HepG2 (cell line): ENCODE results near the gene DNAJC8. TPM values are rescaled to one million over a fixed set of nuclear protein-coding genes. Genes with fewer than 3 reads are reported as not detected.

Source experiments
- AFF4 ChIP-seq: sonication (generic); formaldehyde crosslinking; IDR thresholded peaks from 2 replicates; pipeline ENCODE4 v1.4.0; 2020; ENCODE audit warnings: missing genetic modification reagents
- CCAR2 ChIP-seq: fragments of 200-400 bp; formaldehyde crosslinking; optimal IDR thresholded peaks from 2 replicates; pipeline ENCODE3; 2018; ENCODE audit warnings: low read depth, mild to moderate bottlenecking, low read length, moderate library complexity
- CHCHD3 ChIP-seq: sonication (generic); formaldehyde crosslinking; IDR thresholded peaks from 2 replicates; pipeline ENCODE4 v1.8.0; 2022; ENCODE audit warnings: mild to moderate bottlenecking, missing genetic modification reagents, moderate library complexity
- HMGXB3 ChIP-seq: sonication (generic); formaldehyde crosslinking; IDR thresholded peaks from 2 replicates; pipeline ENCODE4 v1.4.0; 2020; ENCODE audit warnings: missing genetic modification reagents, borderline replicate concordance
- HNF4A ChIP-seq: sonication (generic); formaldehyde crosslinking; IDR thresholded peaks from 2 replicates; pipeline ENCODE4 v1.4.0; 2020; ENCODE audit warnings: missing genetic modification reagents
- HOXA7 ChIP-seq: sonication (generic); formaldehyde crosslinking; IDR thresholded peaks from 2 replicates; pipeline ENCODE4 v1.8.1; 2022; ENCODE audit warnings: mild to moderate bottlenecking, missing genetic modification reagents, moderate library complexity
- KAT8 ChIP-seq: IDR thresholded peaks from 2 replicates; pipeline ENCODE4 v1.6.1; 2016; ENCODE audit warnings: missing genetic modification reagents, missing compliant biosample characterization
- MED13 ChIP-seq: sonication (generic); formaldehyde crosslinking; IDR thresholded peaks from 2 replicates; pipeline ENCODE4 v1.5.0; 2020; ENCODE audit warnings: missing genetic modification reagents
- PRMT3 ChIP-seq: sonication (generic); formaldehyde crosslinking; IDR thresholded peaks from 2 replicates; pipeline ENCODE4 v1.8.1; 2022; ENCODE audit warnings: low read depth, mild to moderate bottlenecking, moderate library complexity, missing genetic modification reagents, borderline replicate concordance
- SMARCE1 ChIP-seq: fragments of 450-650 bp; IDR thresholded peaks from 2 replicates; pipeline ENCODE4 v1.6.1; 2017; ENCODE audit warnings: borderline replicate concordance
- ZKSCAN8 ChIP-seq: IDR thresholded peaks from 2 replicates; pipeline ENCODE4 v1.6.1; 2016; ENCODE audit warnings: borderline replicate concordance, missing genetic modification reagents, missing compliant biosample characterization
- ZNF430 ChIP-seq: sonication (generic); formaldehyde crosslinking; IDR thresholded peaks from 2 replicates; pipeline ENCODE4 v1.9.0; 2021; ENCODE audit warnings: mild to moderate bottlenecking, missing genetic modification reagents
- ZNF598 ChIP-seq: sonication (generic); formaldehyde crosslinking; IDR thresholded peaks from 2 replicates; pipeline ENCODE4 v1.5.1; 2020; ENCODE audit warnings: mild to moderate bottlenecking, missing genetic modification reagents, borderline replicate concordance
- ZNF607 ChIP-seq: sonication (generic); formaldehyde crosslinking; IDR thresholded peaks from 2 replicates; pipeline ENCODE4 v1.5.1; 2020; ENCODE audit warnings: missing genetic modification reagents, mild to moderate bottlenecking, borderline replicate concordance
- polyA plus RNA-seq, 8 experiments: library from polyadenylated mRNA; depleted of rRNA in 3 of 8; stranded (reverse) in 7 of 8; unstranded in 1 of 8; fragments of >200 nt; fragmentation: Illumina TruSeq in 4 of 8; extraction: Trizol in 4 of 8; gene quantifications; 2 replicates each; pipeline versions ENCODE4 v1.2.1 to v1.2.3, GENCODE V29; 2011 to 2016; ENCODE audit warnings: low read depth in 4 of 8, missing spikeins in 1 of 8, mixed read lengths in 1 of 8; ENCODE audit not compliant: insufficient read depth in 1 of 8
- total RNA-seq, 5 experiments: library from RNA; depleted of rRNA; stranded (reverse); fragments of >200 nt; fragmentation: Illumina TruSeq; extraction: Trizol; gene quantifications; 2 replicates each; pipeline ENCODE4 v1.2.3, GENCODE V29; 2016; ENCODE audit warnings: low read depth in 1 of 5
- TF ChIP-seq, protein P1 (sequence below): sonication (generic); formaldehyde crosslinking; IDR thresholded peaks from 2 replicates; pipeline ENCODE4 v1.4.0; 2020; ENCODE audit warnings: mild to moderate bottlenecking, missing genetic modification reagents
- TF ChIP-seq, protein P2 (sequence below): IDR thresholded peaks from 2 replicates; pipeline ENCODE4 v1.6.1; 2016; ENCODE audit warnings: mild to moderate bottlenecking, missing biosample characterization, missing genetic modification reagents

Gene DNAJC8
- total and polyA plus RNA-seq, 2 of the 13 experiments (the other 11 are each of a cell fraction or from before 2014, with no cell fraction given), result 54.5 to 126 TPM

DNA sequence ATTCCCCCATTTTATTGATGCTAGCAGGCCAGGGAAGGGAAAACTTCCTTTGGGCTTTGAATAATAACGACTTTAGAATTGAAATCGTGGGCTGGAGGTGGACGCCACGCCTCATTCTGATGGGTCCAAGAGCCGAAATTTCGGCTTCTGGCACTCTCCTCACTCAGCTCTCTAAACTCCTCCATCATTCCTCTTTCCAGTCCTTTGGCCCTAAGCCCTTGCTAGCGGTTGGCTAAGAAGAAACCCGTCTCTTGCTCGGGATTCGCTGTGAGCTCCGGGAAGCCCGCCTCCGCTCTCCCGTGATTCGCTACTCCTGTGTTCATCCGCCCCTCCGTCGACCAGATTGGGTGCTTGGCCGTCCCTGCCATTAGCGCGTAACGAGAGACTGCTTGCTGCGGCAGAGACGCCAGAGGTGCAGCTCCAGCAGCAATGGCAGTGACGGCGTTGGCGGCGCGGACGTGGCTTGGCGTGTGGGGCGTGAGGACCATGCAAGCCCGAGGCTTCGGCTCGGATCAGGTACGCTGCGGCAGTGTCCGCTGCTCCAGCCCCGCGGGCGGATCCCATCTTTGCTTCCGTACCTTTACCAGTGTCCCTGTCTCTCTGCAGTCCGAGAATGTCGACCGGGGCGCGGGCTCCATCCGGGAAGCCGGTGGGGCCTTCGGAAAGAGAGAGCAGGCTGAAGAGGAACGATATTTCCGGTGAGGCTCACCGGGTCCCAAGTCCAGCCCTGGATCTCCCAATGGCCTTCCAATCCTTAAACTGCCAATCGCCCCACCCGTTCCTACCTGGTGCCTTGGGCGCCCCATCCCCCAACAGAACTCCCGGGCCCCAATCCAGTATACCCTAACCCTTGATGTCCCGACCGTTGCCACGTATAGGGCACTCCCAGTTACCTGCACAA is 3.2 kb upstream of the DNAJC8 start, which contains the start of gene ATP5IF1 (continued):
- TF ChIP-seq AFF4 (CRISPR knock-in tag) (peak; percentile 66; the same call in 1 of the 2 replicates), CCAR2 (no peak), HOXA7 (CRISPR knock-in tag) (no peak), MED13 (0 out of 2 replicates have a peak, but pooled peaks have one; percentile 65), PRMT3 (CRISPR knock-in tag) (no peak), ZNF430 (0 out of 2 replicates have a peak, but pooled peaks have one; percentile 26), ZNF598 (CRISPR knock-in tag) (peak; percentile 52; the same call in 1 of the 2 replicates), ZKSCAN8 (CRISPR knock-in tag) (peak; percentile 50; the same call in 1 of the 2 replicates), KAT8 (CRISPR knock-in tag) (peak; percentile 77), HMGXB3 (CRISPR knock-in tag) (peak; percentile 92), HNF4A (CRISPR knock-in tag) (peak; percentile 72), CHCHD3 (CRISPR knock-in tag) (peak; percentile 77; the same call in 1 of the 2 replicates), SMARCE1 (no peak), ZNF607 (CRISPR knock-in tag) (peak; percentile 90)
- TF ChIP-seq, protein P1, sequence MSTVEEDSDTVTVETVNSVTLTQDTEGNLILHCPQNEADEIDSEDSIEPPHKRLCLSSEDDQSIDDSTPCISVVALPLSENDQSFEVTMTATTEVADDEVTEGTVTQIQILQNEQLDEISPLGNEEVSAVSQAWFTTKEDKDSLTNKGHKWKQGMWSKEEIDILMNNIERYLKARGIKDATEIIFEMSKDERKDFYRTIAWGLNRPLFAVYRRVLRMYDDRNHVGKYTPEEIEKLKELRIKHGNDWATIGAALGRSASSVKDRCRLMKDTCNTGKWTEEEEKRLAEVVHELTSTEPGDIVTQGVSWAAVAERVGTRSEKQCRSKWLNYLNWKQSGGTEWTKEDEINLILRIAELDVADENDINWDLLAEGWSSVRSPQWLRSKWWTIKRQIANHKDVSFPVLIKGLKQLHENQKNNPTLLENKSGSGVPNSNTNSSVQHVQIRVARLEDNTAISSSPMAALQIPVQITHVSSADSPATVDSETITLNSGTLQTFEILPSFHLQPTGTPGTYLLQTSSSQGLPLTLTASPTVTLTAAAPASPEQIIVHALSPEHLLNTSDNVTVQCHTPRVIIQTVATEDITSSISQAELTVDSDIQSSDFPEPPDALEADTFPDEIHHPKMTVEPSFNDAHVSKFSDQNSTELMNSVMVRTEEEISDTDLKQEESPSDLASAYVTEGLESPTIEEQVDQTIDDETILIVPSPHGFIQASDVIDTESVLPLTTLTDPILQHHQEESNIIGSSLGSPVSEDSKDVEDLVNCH (CRISPR knock-in tag), result peak; percentile 86; the same call in 1 of the 2 replicates
- TF ChIP-seq, protein P2, sequence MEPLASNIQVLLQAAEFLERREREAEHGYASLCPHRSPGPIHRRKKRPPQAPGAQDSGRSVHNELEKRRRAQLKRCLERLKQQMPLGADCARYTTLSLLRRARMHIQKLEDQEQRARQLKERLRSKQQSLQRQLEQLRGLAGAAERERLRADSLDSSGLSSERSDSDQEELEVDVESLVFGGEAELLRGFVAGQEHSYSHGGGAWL (CRISPR knock-in tag), result peak; percentile 92
